Duodenal mucosa (tissue), 2 donors: ENCODE results near the gene THSD8.

Experiments used
- H3K27ac ChIP-seq: one replicate; pipeline ENCODE4 v1.7.0; 2013; ENCODE audit warnings: low read depth, low read length
- H3K27me3 ChIP-seq, 2 donors: one replicate each; pipeline ENCODE4 v1.7.0; 2013; ENCODE audit warnings: low read length in 2 of 2, control low read depth in 1 of 2; ENCODE audit not compliant: insufficient read depth in 2 of 2, control insufficient read depth in 1 of 2
- H3K36me3 ChIP-seq, 2 donors: one replicate each; pipeline ENCODE4 v1.7.0; 2013; ENCODE audit warnings: low read length in 2 of 2, control low read depth in 1 of 2; ENCODE audit not compliant: insufficient read depth in 2 of 2, control insufficient read depth in 1 of 2
- H3K4me1 ChIP-seq, 2 donors: one replicate each; pipeline ENCODE4 v1.7.0; 2013; ENCODE audit warnings: low read length in 2 of 2, control low read depth in 1 of 2; ENCODE audit not compliant: insufficient read depth in 2 of 2, control insufficient read depth in 1 of 2
- H3K4me3 ChIP-seq, 2 donors: one replicate each; pipeline ENCODE4 v1.7.0; 2013; ENCODE audit warnings: low read length in 2 of 2, low read depth in 1 of 2
- H3K9ac ChIP-seq, 2 donors: one replicate each; pipeline ENCODE4 v1.7.0; 2013; ENCODE audit warnings: low read length in 2 of 2, low read depth in 1 of 2
- H3K9me3 ChIP-seq, 2 donors: one replicate each; pipeline ENCODE4 v1.7.0; 2013; ENCODE audit warnings: low read length in 2 of 2, control low read depth in 1 of 2; ENCODE audit not compliant: control insufficient read depth in 1 of 2

THSD8 gene

DNA sequence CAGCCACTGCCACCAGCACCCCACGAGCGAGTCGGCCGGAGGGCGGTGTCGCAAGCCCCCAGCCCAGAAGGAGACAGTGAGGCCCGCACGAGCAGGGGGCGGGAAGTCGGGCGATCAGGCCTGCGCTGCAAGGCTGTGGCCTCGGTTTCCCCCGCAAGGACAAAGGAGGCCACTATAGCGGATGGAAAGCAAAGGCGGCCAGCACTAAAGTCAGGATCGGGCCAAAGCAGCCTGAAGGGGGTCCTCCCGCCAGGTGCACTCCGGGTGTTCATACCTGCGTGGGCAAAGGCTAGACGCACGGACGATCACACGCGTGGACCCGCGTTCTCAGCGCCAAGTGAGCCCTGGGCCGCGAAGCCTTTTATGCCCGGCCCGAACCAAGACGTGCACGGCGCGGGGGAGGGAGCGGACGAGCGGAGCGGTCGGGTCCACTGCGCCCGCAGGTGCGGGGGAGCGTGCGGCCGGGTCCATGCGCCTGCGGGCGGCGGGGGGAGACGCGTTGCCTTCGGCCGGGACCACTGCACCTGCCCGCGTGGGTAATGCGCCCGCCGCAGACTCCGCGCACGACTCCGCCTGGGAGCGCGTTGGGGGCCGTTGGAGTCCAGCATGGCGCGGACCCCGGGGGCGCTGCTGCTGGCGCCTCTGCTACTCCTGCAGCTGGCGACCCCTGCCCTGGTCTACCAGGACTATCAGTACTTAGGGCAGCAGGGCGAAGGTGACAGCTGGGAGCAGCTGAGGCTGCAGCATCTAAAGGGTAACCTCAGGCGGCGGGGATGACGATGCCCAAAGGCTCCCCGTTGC is at the start of gene THSD8, which contains the start of gene PRDX2:
Gene THSD8 (plus strand): TSS at position 604 of the 801 bp plus-strand sequence. CDS start 3 bp downstream, at position 607.
Gene PRDX2 (minus strand): TSS at position 335 of the 801 bp plus-strand sequence. CDS start 539 bp downstream, outside the sequence.
- Histone ChIP-seq H3K27me3 (no peaks in the 10 kb centered on the region), H3K27ac (peak within 1 kb of the TSS; percentile 62), H3K9me3 (no peaks in the 10 kb centered on the region), H3K36me3 (peaks cover 7 to 14% of the 10 kb centered on the region in 2 donors), H3K4me1 (peaks cover 18 to 28% of the 10 kb centered on the region in 2 donors), H3K9ac (peak within 1 kb of the TSS; percentile 94 to 97), H3K4me3 (peak within 1 kb of the TSS; percentile 90 to 98)

DNA sequence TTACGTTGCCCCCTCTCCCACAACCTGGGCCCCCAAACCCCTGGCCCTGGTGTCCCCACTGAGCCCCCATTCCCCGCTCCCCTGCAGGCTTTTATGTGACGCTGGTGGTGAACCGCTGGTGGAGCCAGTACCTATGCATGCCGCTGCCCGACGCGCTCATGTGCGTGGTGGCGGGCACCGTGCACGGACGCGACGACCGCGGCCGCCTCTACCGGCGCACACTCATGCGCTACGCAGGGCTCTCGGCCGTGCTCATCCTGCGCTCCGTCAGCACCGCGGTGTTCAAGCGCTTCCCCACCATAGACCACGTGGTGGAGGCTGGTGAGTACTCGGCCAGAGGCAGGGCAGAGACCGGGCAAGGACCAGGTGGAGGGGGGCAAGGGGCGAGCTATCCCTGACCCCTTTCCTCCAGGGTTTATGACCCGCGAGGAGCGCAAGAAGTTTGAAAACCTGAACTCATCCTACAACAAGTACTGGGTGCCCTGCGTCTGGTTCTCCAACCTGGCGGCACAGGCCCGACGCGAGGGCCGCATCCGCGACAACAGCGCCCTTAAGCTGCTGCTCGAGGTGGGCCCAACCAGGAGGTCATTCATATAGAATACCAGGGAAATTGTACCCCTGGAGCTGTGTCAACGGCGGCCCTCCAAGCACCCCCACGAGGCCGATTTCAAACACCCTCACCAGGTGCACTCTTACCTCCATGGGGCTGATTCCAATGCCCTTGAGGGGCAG is 47.2 kb upstream of the THSD8 start:
- no peaks in the 10 kb centered on the region for H3K9me3 ChIP-seq
- H3K4me1 ChIP-seq, result peaks cover 0 to 7% of the 10 kb centered on the region in 2 donors
- H3K36me3 ChIP-seq, result no peaks in the 10 kb centered on the region
- peaks cover 6 to 22% of the 10 kb centered on the region in 2 donors for H3K27me3 ChIP-seq
- no peak overlapping the region for H3K4me3 ChIP-seq
- H3K9ac ChIP-seq, result no peak overlapping the region
- no peak overlapping the region for H3K27ac ChIP-seq

DNA sequence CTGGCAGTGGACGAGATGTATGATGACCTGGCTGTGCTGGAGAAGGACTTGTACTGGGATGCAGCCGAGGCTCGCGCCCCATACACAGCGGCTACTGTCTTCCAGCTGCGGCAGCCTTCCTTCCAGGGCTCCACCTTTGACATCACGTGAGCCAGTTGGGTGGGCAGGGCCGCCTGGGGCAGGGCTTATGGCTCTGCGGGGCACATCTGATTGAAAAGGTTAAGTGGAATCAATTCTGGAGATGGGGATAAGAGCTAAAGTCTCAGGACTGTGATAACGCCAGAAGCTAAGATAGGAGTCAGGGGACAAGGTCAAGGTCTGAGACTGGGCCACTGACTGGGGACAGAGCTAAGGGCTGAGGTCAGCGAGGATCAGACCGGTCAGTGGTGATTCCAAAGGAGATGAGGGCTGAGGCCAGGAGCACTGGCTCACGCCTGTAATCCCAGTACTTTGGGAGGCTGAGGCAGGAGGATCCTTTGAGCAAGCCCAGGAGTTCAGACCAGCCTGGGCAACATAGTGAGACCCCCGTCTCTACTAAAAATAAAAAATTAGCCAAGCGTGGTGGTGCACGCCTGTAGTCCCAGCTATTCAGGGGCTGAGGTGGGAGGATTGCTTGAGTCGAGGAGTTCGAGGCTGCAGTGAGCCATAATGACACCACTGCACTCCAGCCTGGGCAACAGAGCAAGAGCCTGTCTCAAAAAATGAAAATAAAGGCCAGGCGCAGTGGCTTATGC is 45.6 kb upstream of the THSD8 start:
- Histone ChIP-seq H3K36me3 (no peaks in the 10 kb centered on the region), H3K9me3 (no peaks in the 10 kb centered on the region), H3K27me3 (peaks cover 5 to 7% of the 10 kb centered on the region in 2 donors), H3K4me1 (peaks cover 0 to 7% of the 10 kb centered on the region in 2 donors), H3K27ac (no peak overlapping the region), H3K4me3 (no peak overlapping the region), H3K9ac (no peak overlapping the region)

DNA sequence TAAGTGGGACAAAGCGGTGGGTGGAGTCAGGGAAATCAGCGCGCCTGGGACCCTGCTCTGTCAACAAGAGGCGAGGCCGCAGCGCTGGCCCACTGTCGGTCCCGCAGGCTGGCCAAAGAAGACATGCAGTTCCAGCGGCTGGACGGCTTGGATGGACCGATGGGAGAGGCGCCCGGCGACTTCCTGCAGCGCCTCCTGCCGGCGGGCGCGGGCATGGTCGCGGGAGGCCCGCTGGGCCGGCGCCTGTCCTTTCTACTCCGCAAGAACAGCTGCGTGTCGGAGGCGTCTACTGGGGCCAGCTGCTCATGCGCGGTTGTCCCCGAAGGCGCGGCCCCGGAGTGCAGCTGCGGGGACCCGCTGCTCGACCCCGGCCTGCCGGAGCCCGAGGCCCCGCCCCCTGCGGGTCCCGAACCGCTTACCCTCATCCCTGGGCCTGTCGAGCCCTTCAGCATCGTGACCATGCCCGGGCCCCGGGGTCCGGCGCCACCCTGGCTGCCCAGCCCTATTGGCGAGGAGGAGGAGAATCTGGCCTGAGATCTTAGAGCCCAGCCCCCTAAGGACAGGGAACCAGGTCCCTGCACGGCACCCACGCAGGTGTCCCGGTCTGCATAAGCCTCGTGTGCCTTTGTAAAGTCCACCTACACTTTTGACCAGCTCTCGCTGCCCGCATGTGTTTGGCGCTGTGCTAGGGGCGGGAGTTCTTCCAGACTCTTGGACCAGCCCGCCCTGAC is 44.2 kb upstream of the THSD8 start:
- peak overlapping the region in 1 of 2 donors; percentile 43 for H3K9ac ChIP-seq

DNA sequence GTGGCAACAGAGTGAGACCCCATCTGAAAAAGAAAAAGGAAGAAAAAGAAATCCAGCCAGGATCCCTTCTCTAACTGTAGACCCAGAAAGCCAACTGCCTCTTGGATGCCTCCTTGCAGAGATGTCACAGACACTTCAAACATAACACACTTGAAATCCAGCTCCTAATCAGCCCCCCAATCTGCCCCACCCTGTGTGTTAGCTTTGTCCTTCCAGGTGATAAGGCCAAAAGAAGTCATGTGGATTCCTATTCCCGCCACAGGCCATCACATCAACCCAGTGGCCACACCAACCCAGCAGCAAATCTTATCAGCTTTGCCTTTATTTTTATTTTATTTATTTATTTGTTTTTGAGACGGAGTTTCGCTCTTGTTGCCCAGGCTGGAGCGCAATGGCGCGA is 42.2 kb upstream of the THSD8 start:
- H3K4me3 ChIP-seq, result no peak overlapping the region
- H3K9ac ChIP-seq, result no peak overlapping the region
- H3K4me1 ChIP-seq, result peaks cover 0 to 7% of the 10 kb centered on the region in 2 donors
- H3K27ac ChIP-seq, result no peak overlapping the region
- no peaks in the 10 kb centered on the region for H3K27me3 ChIP-seq
- peaks cover 0 to 16% of the 10 kb centered on the region in 2 donors for H3K36me3 ChIP-seq
- H3K9me3 ChIP-seq, result no peaks in the 10 kb centered on the region

More for the DNA sequence above, 44.2 kb upstream of the THSD8 start:
- Histone ChIP-seq H3K9me3 (no peaks in the 10 kb centered on the region), H3K27me3 (no peaks in the 10 kb centered on the region), H3K4me1 (peaks cover 0 to 7% of the 10 kb centered on the region in 2 donors), H3K27ac (no peak overlapping the region), H3K36me3 (peaks cover 0 to 5% of the 10 kb centered on the region in 2 donors), H3K4me3 (peak overlapping the region; percentile 47 to 48)

DNA sequence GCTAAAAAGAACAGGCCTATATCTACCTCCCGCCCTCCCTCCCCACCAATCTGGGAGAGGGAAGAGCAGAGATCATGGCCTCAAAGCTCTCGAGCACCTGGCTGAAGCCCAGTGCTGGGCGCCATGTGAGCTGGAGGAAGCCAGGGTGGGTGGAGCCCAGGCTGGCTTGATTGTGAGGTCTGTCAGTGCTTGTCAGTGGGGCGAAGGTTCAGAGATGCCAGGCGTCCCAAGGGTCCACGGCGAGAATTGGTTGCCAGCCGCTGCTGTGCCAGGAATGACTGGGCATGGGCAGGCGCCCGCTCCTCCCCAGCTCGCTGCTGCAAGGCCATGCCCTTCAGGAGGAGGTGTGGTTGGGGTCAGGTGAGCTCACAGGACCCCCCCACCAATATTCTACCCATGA is 38.8 kb upstream of the THSD8 start:
- no peak overlapping the region for H3K9ac ChIP-seq
- no peaks in the 10 kb centered on the region for H3K27me3 ChIP-seq
- H3K27ac ChIP-seq, result no peak overlapping the region

DNA sequence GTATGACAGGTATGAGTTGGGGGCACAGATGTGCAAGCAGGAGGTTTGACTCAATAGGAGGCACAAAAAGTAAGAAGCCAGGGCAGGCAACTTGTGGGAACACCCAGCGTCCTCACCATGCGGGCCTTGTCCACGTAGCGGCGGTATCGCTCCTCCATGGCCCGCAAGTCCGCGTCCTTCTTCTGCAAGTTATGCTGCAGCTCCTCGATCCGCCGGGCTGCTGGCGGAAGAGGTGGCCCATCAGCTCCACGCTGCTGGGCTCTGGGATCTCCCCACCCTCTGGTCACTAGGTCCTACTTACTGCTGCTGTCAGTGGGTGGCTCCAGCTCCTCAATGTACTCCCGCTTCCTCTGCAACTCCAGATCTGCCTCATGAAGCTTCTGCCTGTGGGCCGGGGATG is 37.2 kb upstream of the THSD8 start:
- Histone ChIP-seq H3K4me1 (peaks cover 0 to 4% of the 10 kb centered on the region in 2 donors), H3K9ac (no peak overlapping the region), H3K36me3 (peaks cover 0 to 39% of the 10 kb centered on the region in 2 donors), H3K27ac (no peak overlapping the region), H3K4me3 (no peak overlapping the region), H3K9me3 (no peaks in the 10 kb centered on the region), H3K27me3 (no peaks in the 10 kb centered on the region)

More for the DNA sequence above, 38.8 kb upstream of the THSD8 start:
- peaks cover 0 to 38% of the 10 kb centered on the region in 2 donors for H3K36me3 ChIP-seq
- H3K4me3 ChIP-seq, result no peak overlapping the region
- H3K4me1 ChIP-seq, result peaks cover 0 to 4% of the 10 kb centered on the region in 2 donors
- no peaks in the 10 kb centered on the region for H3K9me3 ChIP-seq

DNA sequence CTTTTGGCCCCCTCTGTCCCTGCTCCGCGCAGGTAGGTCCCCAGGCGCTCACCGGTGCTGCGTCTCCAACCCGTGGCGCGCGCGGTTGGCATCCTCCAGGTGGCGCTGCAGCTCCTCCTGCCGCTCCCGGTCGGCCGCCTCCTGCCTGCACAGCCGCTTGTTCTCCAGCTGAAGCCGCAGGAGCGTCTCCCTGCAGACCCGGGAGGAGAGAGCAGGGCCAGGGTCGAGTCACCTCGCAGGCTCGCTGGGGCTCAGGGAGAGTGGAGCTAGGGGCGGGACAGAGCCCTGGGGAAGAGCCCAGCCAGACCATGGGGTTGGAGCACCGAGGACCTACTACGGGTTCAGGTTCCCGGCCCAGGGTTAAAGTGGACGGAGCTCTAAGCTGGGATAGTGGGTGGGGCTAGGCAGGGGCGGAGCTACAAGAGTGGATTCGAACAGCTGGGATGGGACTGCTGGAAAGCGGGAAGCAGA is 35.8 kb upstream of the THSD8 start:
- Histone ChIP-seq H3K4me1 (peaks cover 4 to 9% of the 10 kb centered on the region in 2 donors), H3K27me3 (no peaks in the 10 kb centered on the region), H3K36me3 (peaks cover 4 to 43% of the 10 kb centered on the region in 2 donors), H3K9me3 (no peaks in the 10 kb centered on the region), H3K4me3 (peak overlapping the region; percentile 59 to 61), H3K27ac (peak overlapping the region; percentile 42), H3K9ac (peak overlapping the region in 1 of 2 donors; percentile 23)

DNA sequence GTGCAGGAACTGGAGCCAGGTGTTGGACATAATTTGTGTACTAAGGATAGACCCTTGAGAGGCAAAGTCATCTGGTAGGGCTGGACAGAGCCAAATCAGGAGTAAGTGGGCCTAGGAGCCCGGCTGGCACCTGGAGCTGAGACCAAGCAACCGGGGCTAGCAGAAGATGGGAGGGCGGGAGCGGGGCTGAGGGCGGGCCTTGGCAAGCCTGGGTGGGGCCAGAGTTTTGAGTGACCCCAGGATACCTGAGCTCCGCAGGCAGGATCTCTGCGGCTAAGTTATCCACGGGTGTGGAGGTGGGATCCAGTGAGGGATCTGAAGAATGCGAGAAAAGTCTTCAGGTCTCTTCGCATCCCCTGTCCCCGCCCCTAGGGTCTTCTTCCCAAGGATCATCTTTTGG is 34.7 kb upstream of the THSD8 start:
- Histone ChIP-seq H3K27me3 (no peaks in the 10 kb centered on the region), H3K4me1 (peaks cover 4 to 9% of the 10 kb centered on the region in 2 donors), H3K4me3 (no peak overlapping the region), H3K9ac (no peak overlapping the region), H3K9me3 (no peaks in the 10 kb centered on the region), H3K27ac (no peak overlapping the region), H3K36me3 (peaks cover 4 to 41% of the 10 kb centered on the region in 2 donors)
